ENCODE data around the gene PTRHD1. TPM values are rescaled to one million over a fixed set of nuclear protein-coding genes. Genes with fewer than 3 reads are reported as not detected.

Gene PTRHD1
- polyA plus RNA-seq, 1 experiment, result 42.5 TPM

DNA sequence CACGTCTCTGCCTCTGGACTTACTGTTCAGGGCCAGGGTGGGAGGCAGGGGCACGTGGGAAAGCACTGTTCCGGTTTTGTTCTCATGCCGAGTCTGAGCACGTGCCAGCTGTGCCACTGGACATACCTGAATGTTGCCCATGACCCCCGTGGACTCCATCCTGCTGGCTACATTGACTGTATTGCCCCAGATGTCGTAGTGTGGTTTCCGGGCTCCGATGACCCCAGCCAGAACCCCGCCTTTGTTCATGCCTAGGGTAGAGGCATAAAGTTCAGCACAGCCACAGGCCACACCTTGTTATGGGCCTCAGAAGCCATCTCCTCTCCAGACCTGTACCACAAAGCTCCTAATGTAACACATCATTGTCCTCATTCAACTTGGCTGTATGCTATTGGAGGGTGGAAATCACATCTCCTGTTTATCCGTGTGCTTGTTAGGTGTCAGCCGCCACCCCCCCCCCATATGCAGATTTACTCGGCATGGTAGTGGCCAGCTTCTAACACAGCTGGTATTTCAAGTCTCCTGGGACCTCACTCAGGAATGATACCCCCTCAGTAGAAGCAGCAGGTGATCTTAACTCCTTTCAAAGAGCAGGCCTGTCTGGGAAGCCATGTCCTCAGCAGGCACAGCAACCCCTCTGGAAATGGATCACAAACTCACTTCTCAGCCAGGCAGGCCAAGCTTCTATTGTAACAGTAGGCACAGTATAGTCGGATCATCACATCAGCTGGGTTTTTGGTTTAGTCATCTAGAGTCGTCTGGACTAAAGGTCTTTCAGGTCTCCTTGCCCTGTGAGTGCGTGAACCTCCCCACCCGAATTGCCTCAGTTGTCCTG lies 27.6 kb upstream of the PTRHD1 start:
- CTCF ChIA-PET, result interaction anchor here (0.7 to 1.1 kb wide), 2 partner anchors 8 to 427 kb away, joined by 3 to 4 read pairs; no protein-coding TSS in a partner anchor
- POLR2A ChIA-PET, result no interaction called here
- Histone ChIP-seq H3K27ac (ENCODE audit: low read depth, low read length) (no peak overlapping the region), H3K27me3 (ENCODE audit: control insufficient read depth, insufficient read depth, low read length) (no peaks in the 10 kb centered on the region), H3K4me3 (ENCODE audit: low read depth, low read length) (no peak overlapping the region), H3K9me3 (ENCODE audit: control insufficient read depth, insufficient read depth, low read length) (no peaks in the 10 kb centered on the region)
- DNase-seq (ENCODE audit: low read depth, low spot score), result no peak
- TF ChIP-seq, protein P1, sequence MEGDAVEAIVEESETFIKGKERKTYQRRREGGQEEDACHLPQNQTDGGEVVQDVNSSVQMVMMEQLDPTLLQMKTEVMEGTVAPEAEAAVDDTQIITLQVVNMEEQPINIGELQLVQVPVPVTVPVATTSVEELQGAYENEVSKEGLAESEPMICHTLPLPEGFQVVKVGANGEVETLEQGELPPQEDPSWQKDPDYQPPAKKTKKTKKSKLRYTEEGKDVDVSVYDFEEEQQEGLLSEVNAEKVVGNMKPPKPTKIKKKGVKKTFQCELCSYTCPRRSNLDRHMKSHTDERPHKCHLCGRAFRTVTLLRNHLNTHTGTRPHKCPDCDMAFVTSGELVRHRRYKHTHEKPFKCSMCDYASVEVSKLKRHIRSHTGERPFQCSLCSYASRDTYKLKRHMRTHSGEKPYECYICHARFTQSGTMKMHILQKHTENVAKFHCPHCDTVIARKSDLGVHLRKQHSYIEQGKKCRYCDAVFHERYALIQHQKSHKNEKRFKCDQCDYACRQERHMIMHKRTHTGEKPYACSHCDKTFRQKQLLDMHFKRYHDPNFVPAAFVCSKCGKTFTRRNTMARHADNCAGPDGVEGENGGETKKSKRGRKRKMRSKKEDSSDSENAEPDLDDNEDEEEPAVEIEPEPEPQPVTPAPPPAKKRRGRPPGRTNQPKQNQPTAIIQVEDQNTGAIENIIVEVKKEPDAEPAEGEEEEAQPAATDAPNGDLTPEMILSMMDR (IDR thresholded peaks at IDR 0.05; ENCODE audit: low read depth, low read length), result no peak

DNA sequence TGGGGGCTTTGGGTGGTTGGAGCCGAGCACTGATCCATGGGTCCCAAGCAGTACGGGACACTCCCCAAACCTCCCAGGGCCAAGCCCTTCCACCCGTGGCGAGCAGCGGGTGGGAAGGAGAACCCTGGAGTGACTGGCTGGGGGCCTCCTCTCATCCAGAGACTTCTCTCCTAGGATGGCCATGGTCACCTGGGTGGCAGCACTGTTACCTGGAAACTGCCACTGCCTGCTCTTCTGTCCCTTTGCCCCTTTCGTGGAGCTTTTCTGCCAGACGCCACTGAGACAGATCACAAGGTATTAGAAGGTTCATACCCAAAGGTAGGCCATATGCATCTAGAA lies 27.0 kb upstream of the PTRHD1 start:
- POLR2A ChIA-PET, result no interaction called here

DNA sequence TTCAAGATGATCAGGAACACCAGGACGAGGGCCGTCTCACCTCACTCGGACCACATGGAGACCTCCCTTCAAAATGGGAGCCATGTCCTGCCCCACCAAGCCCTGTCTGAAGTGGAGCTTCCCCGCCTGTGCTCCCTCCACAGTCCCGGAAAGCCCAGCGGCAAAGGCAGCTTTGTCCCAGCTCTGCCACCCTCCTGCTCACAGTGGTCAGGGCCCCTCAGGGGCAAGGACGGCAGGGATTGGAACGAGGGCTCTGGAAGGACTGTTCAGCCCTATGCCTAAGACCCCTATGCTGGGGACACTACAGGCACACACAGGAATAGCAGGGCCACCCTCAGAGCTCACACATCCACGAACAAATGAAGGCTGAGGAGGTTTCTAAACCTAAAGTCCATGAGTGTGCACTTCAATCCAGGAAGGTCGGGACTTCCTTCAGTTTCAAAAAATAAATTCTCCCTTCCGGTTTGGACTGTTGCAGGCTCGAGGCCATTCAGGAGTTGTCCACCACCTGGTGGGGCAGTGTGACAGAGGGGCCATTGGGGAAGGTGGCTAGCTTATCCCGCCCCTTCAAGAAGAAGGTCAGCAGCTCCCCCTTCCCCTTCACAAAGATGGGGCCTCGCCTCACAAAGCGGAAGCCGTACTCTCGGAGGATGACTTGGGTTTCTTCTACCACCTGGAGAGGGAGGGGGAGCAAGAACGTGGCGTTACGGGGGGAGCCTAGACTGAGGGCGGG lies 26.4 kb upstream of the PTRHD1 start:
- POLR2A ChIA-PET, result interaction anchor here (0.9 kb wide), 1 partner anchor 27 kb away, joined by 3 read pairs; the partner anchor contains the start of genes CENPO and PTRHD1
- TF ChIP-seq, protein P1 (IDR thresholded peaks at IDR 0.05; ENCODE audit: low read depth, low read length), result no peak
- CTCF ChIA-PET, result interaction anchor here (0.6 to 2.6 kb wide), 6 partner anchors 8 to 409 kb away, joined by 3 to 10 read pairs (median 4); no protein-coding TSS in a partner anchor
- Histone ChIP-seq H3K4me3 (ENCODE audit: low read depth, low read length) (no peak overlapping the region), H3K27me3 (ENCODE audit: control insufficient read depth, insufficient read depth, low read length) (no peaks in the 10 kb centered on the region), H3K9me3 (ENCODE audit: control insufficient read depth, insufficient read depth, low read length) (no peaks in the 10 kb centered on the region), H3K27ac (ENCODE audit: low read depth, low read length) (no peak overlapping the region)
- no peak for DNase-seq (ENCODE audit: low read depth, low spot score)

More for the DNA sequence above, 27.0 kb upstream of the PTRHD1 start:
- no peak overlapping the region for H3K27ac ChIP-seq (ENCODE audit: low read depth, low read length)
- no peak for DNase-seq (ENCODE audit: low read depth, low spot score)
- no peak overlapping the region for H3K4me3 ChIP-seq (ENCODE audit: low read depth, low read length)
- TF ChIP-seq, protein P1 (IDR thresholded peaks at IDR 0.05; ENCODE audit: low read depth, low read length), result no peak
- CTCF ChIA-PET, result interaction anchor here (1.1 kb wide), 2 partner anchors 8 to 30 kb away, joined by 4 read pairs; no protein-coding TSS in a partner anchor
- H3K27me3 ChIP-seq (ENCODE audit: control insufficient read depth, insufficient read depth, low read length), result no peaks in the 10 kb centered on the region
- H3K9me3 ChIP-seq (ENCODE audit: control insufficient read depth, insufficient read depth, low read length), result no peaks in the 10 kb centered on the region

DNA sequence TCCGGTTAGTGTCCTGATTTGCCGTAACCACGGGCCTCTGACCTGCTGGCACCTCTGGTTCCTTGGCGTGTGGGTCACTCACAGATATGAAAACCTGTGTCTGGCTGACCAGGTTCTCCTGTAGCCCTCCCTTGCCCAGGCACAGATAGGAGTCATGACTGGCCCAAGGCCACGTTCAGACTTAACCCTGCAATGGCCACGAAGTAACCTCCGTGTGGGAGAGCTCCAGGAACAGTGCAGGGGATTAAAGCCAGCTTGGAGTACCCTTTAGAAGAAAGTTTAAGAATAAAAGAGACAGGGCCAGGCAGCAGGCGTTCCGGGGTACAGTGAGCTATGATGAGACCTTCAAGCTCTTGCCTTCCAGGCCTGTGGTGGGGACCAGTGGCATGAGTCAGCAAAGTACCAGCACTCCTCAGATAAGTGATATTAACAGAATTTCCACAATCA lies 25.6 kb upstream of the PTRHD1 start:
- Histone ChIP-seq H3K9me3 (ENCODE audit: control insufficient read depth, insufficient read depth, low read length) (no peaks in the 10 kb centered on the region), H3K27ac (ENCODE audit: low read depth, low read length) (no peak overlapping the region), H3K4me3 (ENCODE audit: low read depth, low read length) (no peak overlapping the region), H3K27me3 (ENCODE audit: control insufficient read depth, insufficient read depth, low read length) (no peaks in the 10 kb centered on the region)
- no peak for DNase-seq (ENCODE audit: low read depth, low spot score)
- POLR2A ChIA-PET, result interaction anchor here (0.6 to 0.9 kb wide), 2 partner anchors 26 to 506 kb away, joined by 3 read pairs; partner anchors contain the start of genes CENPO and PTRHD1
- TF ChIP-seq, protein P1 (IDR thresholded peaks at IDR 0.05; ENCODE audit: low read depth, low read length), result no peak
- CTCF ChIA-PET, result interaction anchor here (0.6 to 2.6 kb wide), 6 partner anchors 9 to 409 kb away, joined by 3 to 10 read pairs (median 4); partner anchors contain the start of genes CENPO and PTRHD1
